HG03439 (cell line): ENCODE measurements around the gene P2RX7.
"Not testable (repeated sequence)": the region's sequence is repeated elsewhere in the genome, so short reads cannot be mapped to it uniquely, and the experiment has no call there.

Source experiments
- ATAC-seq: cut with Tn5 transposase; IDR thresholded peaks from one replicate; pipeline ENCODE4 v1.9.1; 2021; ENCODE audit warnings: mild to moderate bottlenecking, moderate library complexity; ENCODE audit not compliant: unreplicated experiment

Gene P2RX7

GRCh38 chr12:121133838-121134237 lies 1.2 kb downstream of the P2RX7 start:
- no peak for ATAC-seq

GRCh38 chr12:121135320-121135719 lies 2.6 kb downstream of the P2RX7 start:
- no peak for ATAC-seq

- ATAC-seq, result no peak
These were observed 4.8 kb downstream of the P2RX7 start for GRCh38 chr12:121137512-121137911.

GRCh38 chr12:121138284-121138683 lies 5.6 kb downstream of the P2RX7 start:
- no peak for ATAC-seq

GRCh38 chr12:121139286-121139685 lies 6.6 kb downstream of the P2RX7 start:
- ATAC-seq, result no peak

GRCh38 chr12:121142171-121142950 lies 9.7 kb downstream of the P2RX7 start:
- no peak for ATAC-seq

- ATAC-seq, result no peak
These were observed 11.8 kb downstream of the P2RX7 start for GRCh38 chr12:121144416-121144914.

GRCh38 chr12:121145221-121145620 lies 12.5 kb downstream of the P2RX7 start:
- ATAC-seq, result no peak

GRCh38 chr12:121149289-121149688 lies 16.6 kb downstream of the P2RX7 start:
- not testable (repeated sequence) for ATAC-seq

GRCh38 chr12:121154793-121155375 lies 22.2 kb downstream of the P2RX7 start:
- ATAC-seq, result no peak

GRCh38 chr12:121156365-121156764 lies 23.7 kb downstream of the P2RX7 start:
- no peak for ATAC-seq

- no peak for ATAC-seq
These were observed 25.4 kb downstream of the P2RX7 start for GRCh38 chr12:121158085-121158484.

- ATAC-seq, result not testable (repeated sequence)
These were observed 26.2 kb downstream of the P2RX7 start for GRCh38 chr12:121158728-121159351.

- no peak for ATAC-seq
These were observed 27.0 kb downstream of the P2RX7 start for GRCh38 chr12:121159467-121160307.

- ATAC-seq, result no peak
These were observed 29.7 kb downstream of the P2RX7 start for GRCh38 chr12:121162384-121162783.

- no peak for ATAC-seq
These were observed 30.3 kb downstream of the P2RX7 start for GRCh38 chr12:121162985-121163384.

- ATAC-seq, result not testable (repeated sequence)
These were observed 32.2 kb downstream of the P2RX7 start for GRCh38 chr12:121164839-121165238.

- ATAC-seq, result no peak
These were observed 32.6 kb downstream of the P2RX7 start for GRCh38 chr12:121165316-121165715.

GRCh38 chr12:121166356-121166755 lies 33.7 kb downstream of the P2RX7 start:
- ATAC-seq, result no peak

GRCh38 chr12:121167232-121167820 lies 34.6 kb downstream of the P2RX7 start:
- ATAC-seq, result no peak

- ATAC-seq, result no peak
These were observed 35.3 kb downstream of the P2RX7 start for GRCh38 chr12:121167951-121168350.
